Tibial nerve (tissue), 3 donors: ENCODE results near the gene IQSEC3.

ENCODE experiments used
- CTCF ChIP-seq, 5 experiments: fragments of 200-600 bp in 3 of 5; fragments of 450-650 bp in 2 of 5; sonication (generic) in 3 of 5; IDR thresholded peaks; one replicate each; pipeline ENCODE4 v1.5.1; 2016 to 2019; ENCODE audit warnings: antibody characterized with exemption in 5 of 5, mild to moderate bottlenecking in 3 of 5, moderate library complexity in 2 of 5
- POLR2A ChIP-seq, 2 donors: fragments of 450-650 bp; IDR thresholded peaks; one replicate each; pipeline ENCODE4 v1.6.1; 2017; ENCODE audit warnings: antibody characterized with exemption in 2 of 2, mild to moderate bottlenecking in 2 of 2, moderate library complexity in 2 of 2

- no peak for TF ChIP-seq CTCF (IDR thresholded peaks at IDR 0.05)
- TF ChIP-seq POLR2A (IDR thresholded peaks at IDR 0.05): no peak
Observed at GRCh38 chr12:125566-125965, 59.0 kb downstream of the IQSEC3 start.
